NCI-H1930 (cell line): Measurements from ENCODE around the gene DKK2.

ENCODE experiments used
- DNase-seq, 2 experiments: peaks; one replicate each; lab custom pipeline; 2025; lab: John Stamatoyannopoulos, UW

DKK2 gene

DNA sequence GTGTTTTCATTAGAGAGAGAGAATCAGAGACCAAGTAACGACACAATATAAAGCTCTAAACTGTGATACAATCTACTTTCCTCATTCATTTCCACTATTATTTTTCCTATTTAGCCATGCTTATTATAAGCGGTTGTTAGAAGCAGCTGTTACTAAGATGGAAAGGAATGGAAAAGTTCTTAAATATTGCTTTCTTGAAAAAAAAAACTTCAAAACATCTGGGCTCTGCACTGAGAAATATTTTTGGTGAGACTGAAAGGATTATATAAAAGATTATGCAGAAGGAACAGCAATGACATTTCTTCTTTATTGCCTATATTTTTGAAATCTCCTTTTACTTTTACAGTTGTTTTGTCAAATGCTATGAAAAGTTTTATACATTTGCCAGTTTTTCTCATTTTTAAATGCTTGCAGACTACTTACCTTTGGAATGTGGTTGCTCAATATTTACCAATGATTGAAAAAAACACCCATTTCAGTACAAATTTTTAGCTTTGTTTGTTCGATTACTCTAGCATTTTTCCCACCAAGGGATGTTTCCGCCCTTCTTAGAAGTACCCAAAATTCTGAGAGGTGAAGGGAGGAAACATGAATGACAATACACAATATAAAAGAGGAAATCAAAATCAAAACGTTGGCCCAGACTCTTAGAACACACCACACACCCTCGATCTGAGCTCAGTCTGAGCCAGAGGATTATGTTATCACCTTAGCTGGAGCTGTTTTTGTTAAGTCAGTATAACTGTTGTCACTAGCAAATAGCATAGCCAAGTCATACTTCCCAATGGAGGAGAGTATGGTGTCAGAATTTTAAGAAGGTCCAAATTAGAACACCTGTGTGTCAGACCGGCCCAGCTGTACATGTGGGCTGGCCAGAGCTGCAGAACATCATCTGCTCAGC is 18.4 kb downstream of the DKK2 start:
- DNase-seq: no peak

DNA sequence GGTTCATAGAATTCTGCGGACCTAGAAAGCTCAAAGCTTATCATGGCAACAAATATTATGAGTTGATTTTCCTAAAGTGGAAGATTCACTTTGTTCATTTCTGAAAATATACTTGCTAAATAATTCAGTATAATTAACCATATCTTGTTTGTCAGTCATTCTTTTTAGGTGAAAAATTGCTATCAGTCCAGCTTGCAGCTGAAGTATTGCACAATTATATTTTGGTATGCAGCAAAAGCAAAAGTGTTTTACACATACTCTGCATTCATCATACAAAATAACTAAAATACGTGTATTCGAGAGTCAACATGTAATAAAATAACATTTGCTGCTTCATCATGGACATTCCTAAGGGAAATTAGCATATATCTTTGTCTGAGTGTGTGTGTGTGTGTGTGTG is 24.8 kb downstream of the DKK2 start:
- DNase-seq: no peak

DNA sequence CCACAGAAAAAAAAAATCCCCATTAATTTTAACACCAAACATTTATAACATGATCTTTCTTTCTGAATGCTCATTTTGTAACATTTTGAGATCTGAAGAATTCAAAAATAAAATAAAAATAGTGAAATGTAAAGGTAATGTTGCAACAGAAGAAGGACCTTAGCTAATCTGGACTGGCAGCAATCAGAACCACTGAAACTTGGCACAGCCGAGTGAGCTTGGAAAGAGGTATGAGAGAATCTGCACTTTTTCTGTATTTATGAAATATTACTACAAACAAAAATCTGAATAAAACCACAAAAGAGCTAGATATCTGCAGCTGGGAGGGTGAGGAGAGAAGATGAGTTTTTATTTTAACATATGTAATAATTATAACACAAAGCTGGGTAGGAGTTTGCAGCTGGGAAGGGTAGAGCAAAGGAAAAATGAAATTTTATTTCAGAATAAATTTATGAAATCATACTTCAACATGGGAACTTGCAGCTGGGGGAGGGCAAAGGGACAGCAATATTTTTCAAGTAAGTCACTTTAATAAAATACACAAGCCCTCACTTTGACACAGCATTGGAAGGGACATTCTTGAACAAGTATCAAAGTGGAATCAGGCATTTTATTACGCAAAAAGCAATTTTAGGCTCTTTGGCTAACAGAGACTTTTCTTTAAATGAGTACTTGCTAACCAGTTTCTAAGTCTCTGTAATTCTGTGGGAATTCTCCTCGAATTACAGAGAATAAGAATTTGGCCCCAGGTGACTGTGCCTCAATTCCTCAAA is 26.7 kb downstream of the DKK2 start:
- no peak for DNase-seq

DNA sequence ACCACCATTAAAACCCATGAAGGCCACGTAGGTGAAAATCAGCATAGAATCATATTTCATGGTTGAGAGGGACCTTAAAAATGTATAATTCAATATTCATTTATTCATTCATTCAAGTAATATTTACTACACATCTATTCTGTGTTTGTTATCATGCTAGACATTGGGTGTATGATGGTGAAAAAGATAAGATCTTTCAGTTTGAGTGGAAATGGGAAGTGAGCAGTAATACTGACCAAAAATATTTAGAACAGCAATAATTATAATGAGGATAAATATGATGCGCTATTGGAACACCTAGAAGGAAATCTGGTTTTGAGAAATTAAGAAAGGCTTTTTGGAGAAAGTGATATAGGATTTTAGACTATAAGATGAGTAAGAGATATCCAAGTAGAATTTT is 28.0 kb downstream of the DKK2 start:
- no peak for DNase-seq

DNA sequence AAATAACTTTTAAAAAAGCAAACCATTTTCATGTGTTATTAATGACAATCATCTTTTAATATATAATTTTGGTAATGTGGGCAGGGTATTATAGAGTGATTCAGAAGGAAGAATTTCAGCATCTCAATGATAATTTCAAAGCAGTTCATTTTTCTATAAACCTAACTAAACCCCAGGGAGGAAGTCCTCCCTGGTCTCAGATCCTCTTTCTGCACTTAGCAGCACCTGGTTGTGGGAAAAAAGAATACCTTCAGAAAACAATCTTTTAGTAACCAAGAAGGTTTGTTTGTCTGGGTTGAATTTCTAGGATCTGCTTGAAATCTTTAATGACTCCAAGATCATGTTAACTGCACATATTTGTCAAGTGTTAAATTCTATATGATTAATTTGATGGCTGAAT is 29.9 kb downstream of the DKK2 start:
- no peak for DNase-seq

DNA sequence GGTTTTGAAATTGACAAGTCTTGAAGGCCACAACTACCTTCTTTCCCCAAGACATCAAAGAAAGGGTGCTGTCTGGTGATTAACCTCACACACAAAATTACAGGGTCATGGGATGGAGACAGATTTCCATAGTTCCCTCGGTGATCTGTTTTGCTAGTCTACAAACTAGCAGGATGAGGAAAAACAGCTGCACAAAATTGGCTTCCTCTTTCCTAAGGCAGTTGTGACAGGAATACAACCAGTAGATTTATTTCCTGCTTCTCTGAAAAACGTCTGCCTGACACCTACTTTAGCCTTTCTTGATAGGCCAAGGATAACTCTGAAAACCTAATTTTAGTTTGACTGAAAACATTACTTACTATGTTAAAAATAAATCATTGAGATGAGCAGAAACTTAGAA is 39.6 kb downstream of the DKK2 start:
- no peak for DNase-seq

DNA sequence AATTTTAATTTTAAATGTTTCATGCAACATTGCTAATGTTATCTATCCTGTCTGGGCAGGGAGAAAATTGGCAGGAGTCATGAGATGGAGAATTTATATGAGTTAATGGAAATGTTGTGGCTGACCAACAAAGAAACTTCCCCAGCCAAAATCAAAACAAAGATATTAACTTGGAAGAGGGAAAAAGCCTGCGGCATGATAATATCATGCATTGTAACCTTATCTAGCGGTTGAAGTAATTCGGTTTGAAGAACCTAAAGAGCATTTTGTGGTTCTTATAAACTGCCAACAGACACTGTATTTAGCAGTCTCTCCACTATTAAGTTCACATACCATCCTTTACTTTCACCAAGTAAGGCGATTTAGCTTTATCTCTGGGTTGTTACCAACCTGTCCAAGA is 42.3 kb downstream of the DKK2 start:
- no peak for DNase-seq

DNA sequence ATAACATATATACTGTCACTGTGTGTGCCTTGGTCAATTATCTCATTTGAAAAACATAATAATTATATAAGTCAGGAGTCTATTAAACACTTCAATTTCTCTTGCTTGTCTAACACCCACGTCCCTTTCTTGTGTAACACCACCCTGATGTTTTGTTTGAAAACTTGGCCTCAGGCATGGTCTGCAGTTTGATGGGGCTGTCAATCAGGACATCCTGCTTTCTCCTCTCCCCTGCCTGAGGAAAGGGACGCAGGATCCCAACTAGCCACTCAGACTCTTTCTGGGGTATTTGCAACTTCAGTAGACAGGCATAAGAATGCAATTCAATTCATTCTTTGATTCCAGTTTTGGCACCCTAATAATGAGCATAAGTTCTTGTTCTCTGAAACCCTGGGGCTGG is 48.8 kb downstream of the DKK2 start:
- DNase-seq: peak; percentile 11 to 21

DNA sequence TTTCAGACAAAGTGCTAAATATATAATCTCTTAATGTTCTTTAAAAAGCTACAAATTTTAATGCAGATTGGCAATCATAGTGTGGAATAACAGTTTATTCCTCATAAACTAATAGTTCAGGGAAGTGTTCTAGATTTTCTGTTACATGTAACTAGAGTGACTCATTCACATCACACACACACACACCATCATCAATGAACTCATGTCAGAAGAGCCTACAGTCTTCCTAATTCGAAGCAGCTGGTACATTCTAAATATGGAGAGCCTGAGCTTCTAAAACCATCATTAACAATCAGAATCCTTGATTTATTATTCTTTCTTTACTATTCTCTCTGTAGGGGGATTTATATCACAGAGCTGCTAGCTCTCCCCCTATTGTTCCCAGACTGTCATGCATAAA is 49.6 kb downstream of the DKK2 start:
- peak; percentile 7 to 13 for DNase-seq

DNA sequence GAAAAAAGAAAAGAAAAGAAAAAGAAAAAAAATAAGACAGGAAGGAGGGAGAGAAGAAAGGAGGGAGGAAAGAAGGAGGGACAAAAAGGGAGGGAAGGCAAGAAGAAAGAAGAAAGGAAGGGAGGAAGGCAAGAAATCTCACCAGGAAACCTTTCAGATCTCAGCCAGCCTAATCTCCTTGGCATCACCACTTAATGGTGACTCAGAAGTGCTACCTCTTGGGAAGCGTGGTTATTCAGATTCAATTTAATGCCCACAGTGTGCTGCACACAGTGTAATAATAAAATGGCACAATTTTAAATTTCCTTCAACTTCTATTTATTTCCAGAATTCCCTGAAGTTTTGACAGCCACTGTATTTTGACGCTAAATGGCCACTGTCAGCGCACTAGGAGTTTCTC is 50.3 kb downstream of the DKK2 start:
- no peak for DNase-seq

DNA sequence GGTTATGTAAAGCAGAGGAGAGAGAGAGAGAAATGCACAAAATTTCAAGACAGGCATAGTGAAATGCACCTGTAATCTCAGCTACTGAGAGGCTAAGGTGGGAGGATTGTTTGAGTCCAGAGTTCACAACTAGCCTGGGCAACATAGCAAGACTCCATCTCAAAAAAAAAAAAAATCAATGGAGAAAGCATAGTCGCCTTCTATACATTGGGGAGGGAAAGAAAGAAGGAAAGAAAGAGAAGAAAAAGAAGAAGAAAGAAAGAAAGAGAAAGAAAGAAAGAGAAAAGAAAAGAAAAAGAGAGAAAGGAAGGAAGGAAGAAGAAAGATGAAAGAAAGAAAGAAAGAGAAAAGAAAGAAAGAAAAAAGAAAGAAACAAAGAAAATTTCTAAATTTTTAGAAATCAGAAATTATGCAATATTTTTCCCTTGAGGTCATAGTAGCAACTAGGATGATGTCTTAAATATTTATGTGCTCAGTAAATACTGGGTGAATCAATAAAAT is 53.4 kb downstream of the DKK2 start:
- no peak for DNase-seq

DNA sequence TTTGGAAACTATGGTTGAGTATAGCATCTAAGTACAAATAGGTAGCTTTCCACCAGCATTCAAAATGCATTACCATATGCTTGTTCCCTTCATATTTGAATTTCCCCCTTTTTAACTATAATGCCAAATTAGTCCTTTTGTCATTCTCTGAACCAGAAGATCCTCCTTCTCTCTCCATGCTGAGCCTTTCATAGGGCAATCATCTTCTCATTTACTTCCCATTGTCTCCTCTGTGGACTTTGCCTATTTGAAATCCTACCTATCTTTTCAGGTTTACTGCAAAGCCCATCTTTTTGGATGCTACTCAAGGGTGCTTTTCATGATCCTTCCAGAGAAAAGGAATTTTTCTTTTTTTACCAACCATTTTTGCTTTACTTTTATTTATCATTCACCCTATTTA is 54.7 kb downstream of the DKK2 start:
- peak; percentile 5 to 7 for DNase-seq

DNA sequence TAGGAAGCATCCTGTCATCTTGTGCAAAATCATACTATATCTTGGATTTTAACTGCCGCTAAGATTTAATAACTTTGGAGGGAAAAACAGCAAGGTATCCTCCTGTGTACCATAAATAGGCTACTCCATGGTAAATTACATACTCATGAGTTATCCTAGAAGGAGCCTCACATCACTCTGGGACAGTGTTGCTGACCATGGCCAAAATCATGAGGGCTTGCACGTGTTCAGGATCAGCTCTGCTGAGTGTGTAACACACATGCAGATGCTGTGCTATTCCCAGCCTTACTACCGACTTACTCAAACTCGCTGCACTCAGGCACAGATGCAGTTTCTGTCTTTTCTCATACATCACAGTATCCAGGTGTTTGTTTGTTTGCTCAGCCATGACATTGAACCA is 56.6 kb downstream of the DKK2 start:
- DNase-seq: no peak

DNA sequence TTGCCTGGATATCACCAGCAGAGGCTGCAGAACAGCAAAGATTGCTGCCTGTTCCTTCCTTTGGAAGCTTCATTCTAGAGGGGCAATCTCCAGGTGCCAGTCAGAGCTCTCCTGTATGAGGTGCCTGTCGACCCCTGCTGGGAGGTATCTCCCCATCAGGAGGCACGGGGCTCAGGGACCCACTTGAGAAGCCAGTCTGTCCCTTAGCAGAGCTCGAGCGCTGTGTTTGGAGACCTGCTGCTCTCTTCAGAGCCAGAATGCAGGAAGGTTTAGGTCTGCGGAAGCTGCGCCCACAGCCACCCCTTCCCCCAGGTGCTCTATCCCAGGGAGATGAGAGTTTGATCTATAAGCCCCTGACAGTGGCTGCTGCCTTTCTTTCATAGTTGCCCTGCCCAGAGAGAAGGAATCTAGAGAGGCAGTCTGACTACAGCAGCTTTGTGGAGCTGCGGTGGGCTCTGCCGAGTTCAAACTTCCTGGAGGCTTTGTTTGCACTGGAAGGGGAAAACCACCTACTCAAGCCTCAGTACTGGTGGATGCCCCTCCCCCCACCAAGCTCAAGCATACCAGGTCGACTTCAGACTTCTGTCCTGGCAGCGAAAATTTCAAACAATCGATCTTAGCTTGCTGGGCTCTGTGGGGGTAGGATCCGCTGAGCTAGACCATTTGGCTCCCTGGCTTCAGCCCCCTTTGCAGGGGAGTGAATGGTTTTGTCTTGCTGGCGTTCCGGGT is 57.9 kb downstream of the DKK2 start:
- DNase-seq: no peak

DNA sequence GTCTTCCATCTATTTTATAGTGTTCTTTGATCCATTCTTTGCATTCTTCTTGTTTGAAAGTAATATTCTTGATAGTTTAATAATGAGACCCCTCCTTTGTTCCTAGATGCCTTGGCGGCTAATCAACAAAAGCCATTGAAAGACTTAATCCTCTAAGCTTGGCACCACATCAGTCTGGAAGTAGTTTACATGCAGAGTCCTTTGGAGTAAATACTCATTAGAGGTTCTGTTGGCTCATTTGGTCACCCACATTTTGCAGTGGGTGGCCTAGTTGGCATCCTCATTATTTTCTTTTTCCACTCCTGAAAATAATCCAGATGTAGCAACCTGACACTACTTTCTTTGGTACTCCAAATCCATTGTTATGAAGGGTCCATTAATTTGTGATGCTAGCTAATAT is 64.5 kb downstream of the DKK2 start:
- no peak for DNase-seq

DNA sequence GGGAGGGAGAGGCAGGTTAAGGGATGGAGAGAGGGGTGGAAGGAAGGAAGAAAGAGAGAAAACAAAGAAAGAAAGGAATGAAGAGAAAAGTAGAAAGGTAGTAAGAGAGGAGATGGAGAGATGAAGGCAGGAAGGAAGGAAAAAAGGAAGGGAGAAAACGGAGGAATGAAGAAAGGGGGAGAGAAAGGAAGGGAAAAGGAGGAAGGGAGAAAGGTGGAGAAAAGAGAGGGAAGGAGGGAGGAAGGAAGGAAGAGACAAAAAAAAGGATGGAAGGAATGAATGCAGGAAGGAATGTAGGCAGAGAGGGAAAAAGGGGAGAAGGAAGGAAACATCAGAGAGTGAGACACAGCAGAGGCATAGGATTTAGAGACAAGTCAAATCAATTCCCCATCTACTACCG is 68.2 kb downstream of the DKK2 start:
- DNase-seq: no peak

DNA sequence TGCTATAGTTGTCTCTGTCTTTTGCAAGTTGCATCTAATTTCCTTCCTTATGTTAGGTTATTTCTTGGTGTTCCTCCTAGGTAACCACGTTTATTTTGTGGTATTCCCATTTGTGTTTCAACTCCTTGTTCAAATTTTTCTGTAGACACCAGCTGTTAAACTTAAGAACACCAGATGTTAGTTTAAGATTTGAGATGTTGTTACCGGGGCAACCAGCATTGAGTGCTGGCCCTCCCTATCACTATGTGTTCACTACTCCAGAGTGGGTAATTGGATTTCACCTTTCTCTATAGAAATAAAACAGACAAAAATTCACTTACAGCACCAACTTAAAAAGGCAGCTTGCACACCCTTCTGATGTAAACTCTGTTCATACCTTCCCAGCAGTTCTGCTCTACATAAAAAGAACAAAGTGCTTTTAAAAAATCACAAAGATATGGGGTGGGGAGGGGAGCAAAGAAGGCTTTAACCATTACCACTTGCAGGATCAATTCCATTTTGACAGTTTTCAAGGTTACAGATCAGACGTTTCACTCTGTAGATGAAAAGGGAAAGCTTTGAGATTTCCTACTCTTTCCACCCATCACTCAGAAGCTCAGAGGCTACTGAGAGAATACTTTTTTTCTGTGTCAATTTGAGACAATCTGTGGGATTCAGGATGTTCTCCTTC is 82.9 kb downstream of the DKK2 start:
- DNase-seq: no peak

DNA sequence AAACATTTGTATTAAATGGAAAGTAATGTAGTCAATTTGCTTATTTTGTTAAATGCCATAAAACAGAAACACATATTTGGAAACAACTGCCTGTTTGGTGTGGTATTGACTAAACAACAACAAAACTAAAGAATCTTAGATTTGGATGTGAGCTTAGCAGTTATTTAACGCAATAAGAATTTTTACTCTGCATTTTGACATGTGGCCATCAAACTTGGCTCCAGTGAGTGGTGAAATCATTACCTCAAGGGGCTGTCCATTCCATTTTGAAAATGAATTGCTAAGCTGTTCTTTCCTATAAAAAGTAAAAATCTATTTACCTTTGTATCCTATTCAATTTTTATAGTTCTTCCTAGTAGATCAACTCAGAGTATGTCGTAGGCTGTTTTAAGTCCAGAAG is 84.2 kb downstream of the DKK2 start:
- no peak for DNase-seq

DNA sequence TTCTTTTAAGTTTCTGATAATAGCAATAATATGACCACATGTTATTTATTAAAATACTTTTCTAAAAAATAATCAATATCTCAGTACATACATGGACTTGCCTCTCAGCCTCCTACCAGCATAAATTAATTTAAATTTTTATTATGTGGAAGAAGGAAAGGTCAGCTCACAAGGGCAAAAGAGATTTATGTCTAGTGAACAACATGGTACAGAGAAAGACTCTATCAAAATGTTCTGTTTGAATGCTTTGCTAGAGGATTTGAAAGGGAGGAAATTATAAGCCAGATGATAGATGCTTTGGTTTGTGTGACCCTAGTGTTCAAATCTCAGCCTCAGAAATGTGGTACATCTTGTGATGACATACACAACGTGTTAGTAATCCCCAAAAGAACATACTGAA is 94.3 kb downstream of the DKK2 start:
- no peak for DNase-seq

DNA sequence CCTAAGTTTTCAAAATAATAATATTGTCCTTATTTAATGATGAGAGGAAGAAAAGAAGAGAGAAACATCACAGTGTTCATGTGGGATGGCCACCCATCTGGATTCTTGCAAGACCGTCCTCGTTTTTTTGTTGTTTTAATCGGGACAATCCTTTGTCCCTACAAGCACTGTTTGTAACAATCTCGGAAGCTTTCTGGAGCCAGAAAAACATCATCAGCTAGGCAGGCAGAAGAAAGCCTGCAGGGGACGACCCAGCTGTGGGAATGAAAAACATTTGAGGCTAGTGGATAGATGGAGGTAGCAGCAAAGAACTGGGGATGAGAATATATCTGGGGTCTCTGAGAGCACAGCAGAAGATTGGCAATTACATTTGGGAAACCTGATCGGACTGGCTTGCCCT is 105.6 kb downstream of the DKK2 start:
- no peak for DNase-seq

DNA sequence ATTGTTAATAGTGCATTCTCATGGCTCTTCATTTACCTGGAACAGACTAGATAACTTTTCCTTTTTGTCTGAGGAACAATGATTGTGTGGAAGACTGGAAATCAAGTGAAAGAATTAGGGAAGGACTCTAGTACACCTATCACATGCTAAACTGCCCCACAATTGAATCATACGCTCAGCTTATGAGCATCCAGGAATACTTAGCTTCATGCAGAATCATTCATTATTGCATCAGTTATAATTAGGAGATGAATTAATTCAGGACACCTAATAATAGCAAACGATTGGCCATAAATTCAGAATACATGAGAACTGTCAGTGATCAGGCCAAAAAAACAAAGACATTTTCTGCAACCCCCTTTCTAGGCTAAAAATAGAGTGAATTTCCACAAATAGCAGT is 106.9 kb downstream of the DKK2 start:
- no peak for DNase-seq

DNA sequence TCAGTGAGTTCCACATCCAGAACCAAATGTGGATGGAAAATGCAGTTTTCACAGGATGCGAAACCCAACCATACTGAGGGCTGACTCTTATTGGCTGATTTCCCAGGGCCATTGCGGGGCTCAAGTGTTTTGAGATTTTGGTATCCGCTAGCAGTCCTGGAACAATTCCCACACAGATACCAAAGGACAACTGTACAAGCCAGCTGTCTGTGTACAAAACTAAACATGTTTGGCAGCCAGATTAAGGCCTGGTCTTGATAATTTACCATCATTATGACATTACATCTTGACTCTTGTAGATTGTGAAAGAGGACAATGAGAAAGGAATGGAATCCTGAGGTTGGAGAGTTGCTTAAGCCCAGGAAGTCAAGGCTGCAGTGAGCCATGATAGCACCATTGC is 121.9 kb downstream of the DKK2 start:
- DNase-seq: no peak
